HG02642 (cell line): Measurements from ENCODE around the gene HSD17B14.
A peak's percentile ranks its signal among the peaks of the same experiment; 100 is the strongest.

Experiments used
- ATAC-seq: cut with Tn5 transposase; IDR thresholded peaks from one replicate; pipeline ENCODE4 v1.9.1; 2021; ENCODE audit warnings: mild to moderate bottlenecking; ENCODE audit not compliant: unreplicated experiment, poor library complexity

Gene HSD17B14

GRCh38 chr19:48835734-48836088 lies 580 bp downstream of the HSD17B14 start:
- peak; percentile 77 for ATAC-seq

- ATAC-seq = no peak
Observed at GRCh38 chr19:48833977-48834376, 2.3 kb downstream of the HSD17B14 start.

DNA sequence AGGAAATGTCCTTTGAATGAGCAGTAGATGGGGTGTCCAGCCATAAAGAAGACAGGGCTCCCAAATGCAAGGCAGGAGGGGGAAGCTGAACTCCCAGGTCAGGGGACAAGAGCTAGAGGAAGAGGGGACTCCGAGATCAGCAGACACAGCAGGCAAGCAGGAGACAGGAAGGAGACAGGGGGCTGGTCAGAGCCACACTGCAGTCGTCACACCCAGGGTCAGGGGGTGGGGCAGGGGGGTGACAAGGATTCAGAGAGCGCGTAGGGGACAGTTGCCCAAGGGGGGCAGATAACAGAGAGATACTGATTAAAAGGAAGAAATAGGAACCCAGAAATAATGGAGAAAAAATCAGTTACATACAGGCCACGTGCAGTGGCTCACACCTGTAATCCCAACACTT lies 3.2 kb downstream of the HSD17B14 start:
- ATAC-seq = no peak

- ATAC-seq = no peak
Observed at GRCh38 chr19:48830965-48831364, 5.3 kb downstream of the HSD17B14 start.

- ATAC-seq = no peak
Observed at GRCh38 chr19:48830088-48830487, 6.2 kb downstream of the HSD17B14 start.

- ATAC-seq = no peak
Observed at GRCh38 chr19:48826606-48827020, 9.7 kb downstream of the HSD17B14 start.

DNA sequence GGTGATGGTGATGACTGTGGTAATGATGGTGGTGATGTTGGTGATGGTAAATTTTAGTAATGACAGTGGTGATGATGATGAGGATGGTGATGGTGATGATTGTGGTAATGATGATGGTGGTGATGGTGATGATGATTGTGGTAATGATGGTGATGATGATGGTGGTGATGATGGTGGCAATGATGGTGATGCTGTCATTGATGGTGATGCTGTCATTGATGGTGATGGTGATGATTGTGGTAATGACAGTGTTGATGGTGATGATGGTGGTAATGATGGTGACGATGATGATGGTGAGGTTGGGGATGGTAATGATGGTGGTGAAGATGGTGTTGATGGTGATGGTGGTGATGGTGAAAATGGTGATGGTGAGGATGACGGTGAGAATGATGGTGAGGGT lies 13.8 kb downstream of the HSD17B14 start:
- no peak for ATAC-seq

- ATAC-seq = no peak
Observed at GRCh38 chr19:48821633-48822032, 14.7 kb downstream of the HSD17B14 start.

DNA sequence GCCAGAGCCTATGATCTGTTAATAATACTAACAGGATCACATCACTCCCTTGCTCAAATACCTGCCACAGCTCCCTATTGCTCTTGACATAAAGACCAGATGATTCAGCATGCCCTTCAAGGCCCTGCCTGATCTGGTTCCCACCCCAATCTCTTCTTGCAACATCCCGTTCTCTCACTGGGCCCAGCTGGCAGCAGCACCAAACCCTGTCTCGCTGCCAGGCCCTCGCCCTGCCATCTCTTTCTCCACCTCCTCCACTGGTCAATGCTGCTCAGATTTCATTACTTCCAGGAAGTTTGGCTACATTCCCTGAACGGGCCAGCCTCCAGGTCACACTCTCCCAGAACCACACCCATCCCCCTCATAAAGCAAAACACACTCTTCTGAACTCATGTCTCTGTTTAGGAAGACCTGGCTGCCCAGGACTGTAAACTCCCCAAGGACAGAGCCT lies 16.9 kb downstream of the HSD17B14 start:
- ATAC-seq = no peak

GRCh38 chr19:48818234-48818820 lies 18.0 kb downstream of the HSD17B14 start:
- ATAC-seq = no peak

- ATAC-seq = no peak
Observed at GRCh38 chr19:48817585-48818124, 18.6 kb downstream of the HSD17B14 start.

GRCh38 chr19:48815870-48816501 lies 20.3 kb downstream of the HSD17B14 start:
- ATAC-seq = no peak

DNA sequence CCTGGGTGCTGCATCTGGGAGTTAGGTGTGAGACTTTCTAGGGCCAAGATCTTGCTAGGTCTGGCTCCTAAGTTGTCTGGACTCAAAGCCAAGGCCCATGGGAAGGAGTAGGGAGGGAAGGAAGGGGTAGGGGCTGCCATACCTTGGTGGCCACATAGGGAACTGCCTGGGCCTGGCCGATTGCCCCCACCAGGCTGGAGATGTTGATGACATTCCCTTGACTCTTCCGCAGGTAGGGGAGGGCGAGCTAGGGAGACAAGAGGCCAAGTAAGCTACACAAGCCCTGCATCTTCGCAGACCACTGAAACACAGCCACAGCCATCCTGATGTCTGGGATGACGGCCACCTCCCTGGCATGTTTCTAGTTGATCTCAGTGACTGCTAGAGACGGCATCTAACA lies 21.4 kb downstream of the HSD17B14 start:
- ATAC-seq = no peak

- ATAC-seq = no peak
Observed at GRCh38 chr19:48813123-48813913, 23.0 kb downstream of the HSD17B14 start.

GRCh38 chr19:48812094-48812929 lies 24.0 kb downstream of the HSD17B14 start:
- peak; percentile 62 for ATAC-seq

GRCh38 chr19:48810151-48810550 lies 26.1 kb downstream of the HSD17B14 start:
- ATAC-seq = no peak

DNA sequence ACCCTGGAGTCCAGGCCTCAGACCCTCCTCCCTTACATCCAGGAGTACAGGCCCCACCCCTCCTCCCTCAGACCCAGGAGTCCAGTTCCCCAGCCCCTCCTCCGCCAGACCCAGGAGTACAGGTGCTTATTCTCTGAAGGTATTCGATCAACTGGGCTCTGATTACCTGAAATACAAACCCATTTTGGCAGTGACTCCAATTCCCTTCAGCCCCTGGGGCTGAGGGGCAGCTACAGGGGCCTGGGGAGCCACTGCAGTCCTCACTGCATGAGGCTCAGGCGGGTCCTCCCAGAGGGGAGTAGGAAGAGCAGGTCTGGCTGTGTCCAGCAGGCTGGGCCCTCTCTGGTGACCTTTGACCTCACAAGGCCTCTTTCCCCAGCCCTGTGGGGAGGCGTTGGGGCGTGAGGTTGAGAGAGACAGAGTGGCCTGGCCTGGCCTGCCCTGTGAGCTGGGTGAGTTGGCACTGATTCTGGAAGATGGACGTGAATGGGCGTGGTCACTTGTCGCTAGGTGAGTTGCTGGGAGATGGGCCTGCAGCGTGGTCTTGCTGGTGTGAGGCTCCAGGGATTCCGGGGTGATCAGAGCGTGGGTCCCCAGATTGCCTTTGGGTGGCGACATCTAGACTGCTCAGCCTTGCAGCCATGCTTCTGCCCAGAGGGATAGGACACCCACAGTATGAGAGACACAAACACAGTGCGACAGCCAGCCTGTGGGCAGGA lies 28.5 kb downstream of the HSD17B14 start:
- ATAC-seq = no peak

DNA sequence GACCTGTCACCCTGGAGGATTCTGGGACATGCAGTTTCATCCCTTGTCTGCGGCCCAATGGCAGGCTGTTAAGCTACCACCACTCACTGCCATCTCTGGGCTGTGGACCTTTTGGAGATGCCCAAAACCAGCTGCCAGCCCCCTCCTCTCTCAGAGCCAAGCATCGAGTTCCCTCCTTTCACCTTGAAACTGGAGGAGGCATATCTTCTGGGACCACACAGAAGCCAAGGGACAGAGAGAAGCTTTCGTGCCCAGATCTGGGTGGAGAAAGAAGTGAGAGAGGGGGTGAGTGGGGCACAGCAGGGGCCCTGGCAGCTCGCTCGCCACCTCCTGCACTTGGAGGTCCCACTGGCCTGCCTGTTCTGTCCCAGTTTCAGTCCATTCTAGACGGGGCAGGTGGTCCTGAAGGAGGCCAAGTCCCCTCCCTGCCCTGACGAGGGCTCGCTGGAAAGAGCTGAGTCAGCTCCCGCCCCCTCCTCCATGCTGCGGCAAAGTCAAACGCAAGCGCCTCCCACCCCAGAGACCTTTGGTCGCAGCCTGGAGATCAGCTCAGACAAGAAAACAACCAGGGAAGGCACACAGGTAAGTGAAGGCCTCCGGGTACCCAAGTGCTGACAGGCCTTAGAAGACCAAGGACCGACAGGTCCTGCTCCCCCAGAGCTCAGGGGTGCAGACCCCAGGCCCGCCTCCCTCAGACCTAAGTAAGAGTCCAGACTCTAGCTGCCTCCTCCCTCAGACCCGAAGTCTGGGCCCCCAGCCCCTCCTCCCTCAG lies 29.3 kb downstream of the HSD17B14 start:
- no peak for ATAC-seq

- no peak for ATAC-seq
Observed at GRCh38 chr19:48806518-48806817, 29.8 kb downstream of the HSD17B14 start.
